ENCODE results near the gene ROR2. TPM values are rescaled to one million over a fixed set of nuclear protein-coding genes. Genes with fewer than 3 reads are reported as not detected.

Gene ROR2
- total and polyA plus RNA-seq, 2 of the 13 experiments (the other 11 are each of a cell fraction or from before 2014, with no cell fraction given): not detected

DNA sequence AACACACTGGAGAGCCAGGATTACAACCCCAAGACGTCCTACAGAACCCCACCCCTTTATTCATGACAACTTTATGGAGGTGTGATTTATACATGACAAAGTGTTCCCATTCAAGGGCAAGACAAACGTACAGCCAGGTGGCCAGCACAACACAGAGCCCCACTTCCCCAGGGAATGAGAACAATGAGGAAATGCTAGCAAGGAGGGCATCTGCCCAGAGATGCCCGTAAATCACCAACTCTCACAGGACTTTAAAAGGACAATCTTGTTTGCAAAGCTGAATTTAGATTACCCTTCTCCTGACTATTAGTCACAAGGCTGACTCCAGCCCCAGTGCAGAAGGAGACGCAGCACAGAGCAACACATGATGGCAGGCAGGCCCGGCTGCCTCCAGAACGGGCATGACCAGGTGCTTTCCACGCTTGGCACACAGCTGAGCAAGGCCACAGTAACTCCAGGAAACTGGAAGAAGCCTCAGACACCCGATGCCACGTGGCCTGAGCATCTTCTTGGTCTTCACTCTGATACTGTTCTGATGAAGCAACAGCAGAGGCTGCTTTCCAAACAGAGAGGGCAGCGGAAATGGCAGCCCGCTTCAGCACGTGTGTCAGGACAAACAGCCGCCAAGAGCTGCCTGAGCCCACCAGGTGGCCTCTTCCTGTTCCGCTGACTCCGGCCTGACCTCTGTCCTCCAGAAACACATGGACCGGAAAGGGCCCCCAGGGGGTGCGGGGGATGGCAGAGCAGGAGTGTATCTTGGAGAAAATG lies 51.4 kb downstream of the ROR2 start (continued):
- no peak for TF ChIP-seq ZNF83 (CRISPR knock-in tag; IDR thresholded peaks at IDR 0.05; ENCODE audit: borderline replicate concordance)
- TF ChIP-seq ZNF350 (CRISPR knock-in tag; IDR thresholded peaks at IDR 0.05; ENCODE audit: borderline replicate concordance, low read depth): peak; percentile 18; the same call in 1 of the 2 replicates
- TF ChIP-seq ZNF235 (CRISPR knock-in tag; IDR thresholded peaks at IDR 0.05; ENCODE audit: borderline replicate concordance): no peak
- TF ChIP-seq, protein P1, sequence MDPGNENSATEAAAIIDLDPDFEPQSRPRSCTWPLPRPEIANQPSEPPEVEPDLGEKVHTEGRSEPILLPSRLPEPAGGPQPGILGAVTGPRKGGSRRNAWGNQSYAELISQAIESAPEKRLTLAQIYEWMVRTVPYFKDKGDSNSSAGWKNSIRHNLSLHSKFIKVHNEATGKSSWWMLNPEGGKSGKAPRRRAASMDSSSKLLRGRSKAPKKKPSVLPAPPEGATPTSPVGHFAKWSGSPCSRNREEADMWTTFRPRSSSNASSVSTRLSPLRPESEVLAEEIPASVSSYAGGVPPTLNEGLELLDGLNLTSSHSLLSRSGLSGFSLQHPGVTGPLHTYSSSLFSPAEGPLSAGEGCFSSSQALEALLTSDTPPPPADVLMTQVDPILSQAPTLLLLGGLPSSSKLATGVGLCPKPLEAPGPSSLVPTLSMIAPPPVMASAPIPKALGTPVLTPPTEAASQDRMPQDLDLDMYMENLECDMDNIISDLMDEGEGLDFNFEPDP (CRISPR knock-in tag; conservative IDR thresholded peaks at IDR 0.05): no peak
- TF ChIP-seq PITX1 (CRISPR knock-in tag; IDR thresholded peaks at IDR 0.05): no peak
- TF ChIP-seq, protein P2, sequence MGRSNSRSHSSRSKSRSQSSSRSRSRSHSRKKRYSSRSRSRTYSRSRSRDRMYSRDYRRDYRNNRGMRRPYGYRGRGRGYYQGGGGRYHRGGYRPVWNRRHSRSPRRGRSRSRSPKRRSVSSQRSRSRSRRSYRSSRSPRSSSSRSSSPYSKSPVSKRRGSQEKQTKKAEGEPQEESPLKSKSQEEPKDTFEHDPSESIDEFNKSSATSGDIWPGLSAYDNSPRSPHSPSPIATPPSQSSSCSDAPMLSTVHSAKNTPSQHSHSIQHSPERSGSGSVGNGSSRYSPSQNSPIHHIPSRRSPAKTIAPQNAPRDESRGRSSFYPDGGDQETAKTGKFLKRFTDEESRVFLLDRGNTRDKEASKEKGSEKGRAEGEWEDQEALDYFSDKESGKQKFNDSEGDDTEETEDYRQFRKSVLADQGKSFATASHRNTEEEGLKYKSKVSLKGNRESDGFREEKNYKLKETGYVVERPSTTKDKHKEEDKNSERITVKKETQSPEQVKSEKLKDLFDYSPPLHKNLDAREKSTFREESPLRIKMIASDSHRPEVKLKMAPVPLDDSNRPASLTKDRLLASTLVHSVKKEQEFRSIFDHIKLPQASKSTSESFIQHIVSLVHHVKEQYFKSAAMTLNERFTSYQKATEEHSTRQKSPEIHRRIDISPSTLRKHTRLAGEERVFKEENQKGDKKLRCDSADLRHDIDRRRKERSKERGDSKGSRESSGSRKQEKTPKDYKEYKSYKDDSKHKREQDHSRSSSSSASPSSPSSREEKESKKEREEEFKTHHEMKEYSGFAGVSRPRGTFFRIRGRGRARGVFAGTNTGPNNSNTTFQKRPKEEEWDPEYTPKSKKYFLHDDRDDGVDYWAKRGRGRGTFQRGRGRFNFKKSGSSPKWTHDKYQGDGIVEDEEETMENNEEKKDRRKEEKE (IDR thresholded peaks at IDR 0.05): no peak
- TF ChIP-seq GTF3A (CRISPR knock-in tag; conservative IDR thresholded peaks at IDR 0.05): no peak
- TF ChIP-seq ZNF772 (CRISPR knock-in tag; IDR thresholded peaks at IDR 0.05): no peak
- no peak for TF ChIP-seq ZNF17 (CRISPR knock-in tag; IDR thresholded peaks at IDR 0.05)
- TF ChIP-seq, protein P3, sequence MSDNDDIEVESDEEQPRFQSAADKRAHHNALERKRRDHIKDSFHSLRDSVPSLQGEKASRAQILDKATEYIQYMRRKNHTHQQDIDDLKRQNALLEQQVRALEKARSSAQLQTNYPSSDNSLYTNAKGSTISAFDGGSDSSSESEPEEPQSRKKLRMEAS (IDR thresholded peaks at IDR 0.05): peak; percentile 87
- 0 out of 2 replicates have a peak, but pooled peaks have one; percentile 51 for TF ChIP-seq NR2F6 (IDR thresholded peaks at IDR 0.05)
- peak; percentile 60; the same call in 1 of the 2 replicates for TF ChIP-seq NR2F6 (CRISPR knock-in tag; IDR thresholded peaks at IDR 0.05)
- TF ChIP-seq HNF1A (IDR thresholded peaks at IDR 0.05; ENCODE audit: low read depth): no peak
- TF ChIP-seq HNF1A (CRISPR knock-in tag; IDR thresholded peaks at IDR 0.05; ENCODE audit: borderline replicate concordance): no peak
- TF ChIP-seq HDAC6 (IDR thresholded peaks at IDR 0.05; ENCODE audit: low read depth, low read length): no peak
- no peak for TF ChIP-seq NCOA2 (CRISPR knock-in tag; IDR thresholded peaks at IDR 0.05)
- no peak for TF ChIP-seq ZNF773 (CRISPR knock-in tag; IDR thresholded peaks at IDR 0.05; ENCODE audit: borderline replicate concordance)
- TF ChIP-seq ZNF7 (CRISPR knock-in tag; IDR thresholded peaks at IDR 0.05): no peak
- TF ChIP-seq ATF7-NPFF (CRISPR knock-in tag; IDR thresholded peaks at IDR 0.05; ENCODE audit: low read depth): no peak
